ENCODE results near the gene PPP1R13B.

Gene PPP1R13B

DNA sequence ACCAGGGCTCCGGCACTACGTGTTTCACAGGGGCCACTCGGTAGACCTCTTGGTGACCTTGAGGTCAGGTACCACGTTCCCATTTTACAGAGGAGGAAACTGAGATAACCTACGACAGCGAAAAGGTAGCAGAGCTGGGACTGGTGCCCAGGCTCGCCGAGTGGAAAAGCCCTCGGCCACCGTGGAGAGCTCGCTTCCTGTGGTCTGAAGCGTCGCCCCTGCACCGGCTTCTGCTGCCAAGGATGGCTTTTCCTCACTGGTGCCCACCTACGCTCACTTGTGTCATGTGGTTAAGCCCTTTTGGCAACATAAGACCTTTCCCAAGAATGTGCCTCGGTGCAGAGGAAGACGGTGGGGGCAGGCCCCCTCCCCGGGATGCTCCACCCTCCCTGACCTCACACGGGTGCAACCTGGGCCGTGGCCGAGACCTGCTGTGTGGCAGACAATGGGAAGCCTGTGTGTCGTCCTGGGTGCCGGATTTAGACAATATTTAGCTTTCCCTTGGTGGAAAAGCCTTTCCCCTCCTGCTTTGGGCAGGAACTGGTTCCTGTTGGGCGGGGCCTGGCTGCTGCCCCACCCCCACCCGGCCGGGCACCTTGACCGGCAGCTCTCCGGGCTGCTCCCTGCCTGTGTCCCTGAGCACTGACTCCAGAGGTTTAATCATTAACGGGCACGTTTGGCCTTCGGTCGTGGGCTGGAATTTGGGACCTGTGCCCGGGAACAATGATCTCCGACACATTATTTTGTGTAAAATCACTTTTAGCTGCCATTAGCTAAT lies 32.4 kb upstream of the PPP1R13B start:
- peak in 1 of 2 experiments; percentile 34 for DNase-seq

DNA sequence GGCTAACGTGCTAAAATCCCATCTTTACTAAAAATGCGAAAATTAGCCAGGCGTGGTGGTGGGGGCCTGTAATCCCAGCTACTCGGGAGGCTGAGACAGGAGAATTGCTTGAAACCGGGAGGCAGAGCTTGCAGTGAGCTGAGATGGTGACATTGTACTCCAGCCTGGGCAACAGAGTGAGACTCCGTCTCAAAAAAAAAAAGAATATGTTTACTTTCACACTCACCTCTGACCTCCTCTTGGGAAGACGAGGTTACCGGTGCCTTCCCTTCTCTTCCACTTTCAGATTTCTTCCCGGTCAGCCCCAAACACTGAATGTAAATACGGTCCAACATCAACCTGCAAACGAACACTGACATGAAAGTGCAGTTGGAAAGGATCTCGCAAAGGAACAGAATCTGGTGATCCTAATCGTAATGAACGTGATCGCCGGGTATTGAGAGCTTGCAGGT lies 31.8 kb upstream of the PPP1R13B start:
- DNase-seq, result no peak

DNA sequence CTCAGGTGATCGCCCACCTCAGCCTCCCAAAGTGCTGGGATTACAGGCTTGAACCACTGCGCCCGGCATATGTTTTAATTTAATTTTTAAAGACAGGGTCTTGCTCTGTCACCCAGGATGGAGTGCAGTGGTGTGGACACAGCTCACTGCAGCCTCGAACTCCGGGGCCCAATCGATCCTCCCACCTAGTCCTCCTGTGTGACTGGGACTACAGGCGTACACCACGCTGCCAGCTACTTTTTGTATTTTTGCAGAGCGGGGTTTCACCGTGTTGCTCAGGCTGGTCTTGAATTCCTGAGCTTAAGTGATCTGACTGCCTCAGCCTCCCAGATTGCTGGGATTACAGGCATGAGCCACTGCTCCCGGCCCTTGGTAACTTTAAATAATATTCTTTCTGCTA lies 30.8 kb upstream of the PPP1R13B start:
- DNase-seq, result no peak

- DNase-seq, result no peak
Observed at GRCh38 chr14:103875010-103875409, 27.6 kb upstream of the PPP1R13B start.

GRCh38 chr14:103872481-103873113 lies 25.2 kb upstream of the PPP1R13B start:
- DNase-seq, result no peak

- no peak for DNase-seq
Observed at GRCh38 chr14:103871596-103872480, 24.5 kb upstream of the PPP1R13B start.

GRCh38 chr14:103870891-103871595 lies 23.7 kb upstream of the PPP1R13B start:
- DNase-seq, result no peak

GRCh38 chr14:103870144-103870876 lies 22.9 kb upstream of the PPP1R13B start:
- no peak for DNase-seq

GRCh38 chr14:103869406-103870143 lies 22.2 kb upstream of the PPP1R13B start:
- DNase-seq, result no peak

DNA sequence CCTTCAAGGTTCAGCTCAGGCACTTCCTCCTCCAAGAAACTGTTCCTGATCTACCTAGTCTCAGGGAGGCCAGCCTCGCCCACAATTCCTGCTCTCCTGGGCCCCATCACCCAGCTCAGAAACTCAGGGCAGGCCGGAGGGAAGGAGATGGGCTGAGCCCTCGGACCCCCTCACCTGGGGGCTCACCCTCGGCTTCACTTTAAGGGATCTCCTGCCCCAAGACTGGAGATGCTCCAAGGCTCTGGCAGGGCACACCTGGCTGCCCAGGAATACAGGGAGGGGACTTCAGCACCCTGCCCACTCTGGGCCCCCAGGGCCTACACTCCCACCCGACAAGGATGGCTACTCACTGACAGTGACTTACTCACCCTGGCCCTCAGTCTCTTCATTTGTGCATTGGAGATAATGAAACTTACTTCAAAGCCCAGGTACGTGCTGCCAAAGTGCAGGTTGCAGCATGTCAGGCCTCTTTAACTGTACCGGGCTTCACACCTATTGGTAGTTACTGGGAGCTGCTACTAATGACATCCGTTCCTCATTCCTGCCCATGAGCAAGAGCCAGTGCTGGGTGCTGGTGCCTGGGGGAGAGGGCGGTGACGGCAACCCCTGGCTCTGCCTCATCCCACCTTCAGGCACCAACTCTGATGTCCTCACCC lies 21.0 kb upstream of the PPP1R13B start:
- no peak for DNase-seq

GRCh38 chr14:103867523-103867953 lies 20.2 kb upstream of the PPP1R13B start:
- peak in 1 of 2 experiments; percentile 60 for DNase-seq

DNA sequence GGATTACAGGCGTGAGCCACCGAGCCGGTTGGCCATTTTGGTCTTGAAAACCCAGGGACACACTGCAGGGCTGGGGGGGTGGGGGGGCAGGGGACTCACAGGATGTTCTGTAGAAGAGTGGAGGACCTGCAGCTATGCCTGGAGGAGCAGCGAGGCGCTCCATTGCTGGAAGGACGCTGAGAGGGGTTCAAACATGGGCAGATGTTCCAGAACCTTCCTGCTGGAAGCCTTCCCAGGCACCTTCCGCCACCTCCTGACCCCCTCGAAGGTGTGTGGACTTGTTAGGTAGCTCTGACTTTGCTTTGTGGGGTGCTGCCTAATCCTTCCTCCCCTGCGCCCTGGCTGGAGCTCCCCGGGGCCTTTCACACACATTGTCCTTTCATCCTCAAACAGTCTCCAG lies 19.6 kb upstream of the PPP1R13B start:
- DNase-seq, result no peak

DNA sequence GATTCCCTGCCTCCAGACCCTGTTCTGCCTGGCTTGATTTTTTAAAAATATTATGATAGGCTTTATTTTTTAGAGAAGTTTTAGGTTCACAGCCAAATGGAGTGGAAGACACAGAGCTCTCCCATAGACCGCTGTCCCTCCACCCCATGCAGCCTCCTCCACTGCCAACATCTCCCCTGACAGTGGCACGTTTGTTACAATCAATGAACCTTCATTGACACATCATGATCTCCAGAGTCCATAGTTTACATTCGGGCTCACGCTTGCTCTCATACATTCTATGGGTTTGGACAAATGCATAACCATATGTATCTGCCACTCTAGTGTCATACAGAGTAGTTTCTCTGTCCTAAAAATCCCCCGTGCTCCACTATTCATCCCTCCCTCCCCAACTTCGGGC lies 15.9 kb upstream of the PPP1R13B start:
- DNase-seq, result no peak

- DNase-seq, result peak; percentile 24 to 56
Observed at GRCh38 chr14:103862393-103862782, 15.0 kb upstream of the PPP1R13B start.

DNA sequence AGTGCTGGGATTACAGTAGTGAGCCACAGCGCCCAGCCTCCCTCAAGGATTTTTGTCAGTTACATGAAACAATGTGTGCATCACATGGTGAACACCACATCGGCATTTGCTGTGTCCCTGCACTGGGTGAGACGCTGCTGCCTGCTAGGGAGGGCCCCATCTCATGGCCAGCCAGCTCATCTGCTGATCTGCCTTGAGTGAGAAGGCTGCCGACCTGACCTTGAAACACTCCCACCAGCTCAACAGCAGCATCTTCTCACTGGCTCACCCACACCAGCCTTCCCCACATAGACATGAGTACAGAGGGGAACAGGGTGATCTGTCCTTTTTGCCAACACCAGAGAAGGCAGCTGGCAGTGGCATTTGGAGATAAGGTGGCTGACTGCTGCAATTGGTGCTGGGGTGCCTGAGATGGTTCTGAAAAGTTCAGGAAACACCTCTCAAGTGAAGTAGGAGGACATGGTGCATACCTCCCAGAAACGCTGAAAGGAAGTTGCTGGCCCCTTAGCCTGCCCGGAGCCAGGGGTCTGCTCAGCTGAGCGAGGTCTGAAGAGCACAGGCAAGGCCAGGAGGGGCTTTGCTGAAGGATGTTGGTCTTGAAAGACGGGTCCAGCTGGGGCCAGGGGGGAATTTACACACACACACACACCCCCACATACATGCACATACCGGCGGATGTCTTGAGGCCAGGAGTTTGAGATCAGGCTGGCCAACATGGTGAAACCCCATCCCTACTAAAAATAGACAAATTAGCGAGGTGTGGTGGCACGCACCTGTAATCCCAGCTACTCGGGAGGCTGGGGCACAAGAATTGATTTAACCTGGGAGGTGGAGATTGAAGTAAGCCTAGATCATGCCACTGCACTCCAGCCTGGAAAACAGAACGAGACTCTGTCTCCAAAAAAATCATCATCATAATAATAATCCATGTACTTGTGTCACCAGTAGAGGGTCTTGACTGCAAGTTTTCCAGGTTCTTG lies 14.3 kb upstream of the PPP1R13B start:
- no peak for DNase-seq

DNA sequence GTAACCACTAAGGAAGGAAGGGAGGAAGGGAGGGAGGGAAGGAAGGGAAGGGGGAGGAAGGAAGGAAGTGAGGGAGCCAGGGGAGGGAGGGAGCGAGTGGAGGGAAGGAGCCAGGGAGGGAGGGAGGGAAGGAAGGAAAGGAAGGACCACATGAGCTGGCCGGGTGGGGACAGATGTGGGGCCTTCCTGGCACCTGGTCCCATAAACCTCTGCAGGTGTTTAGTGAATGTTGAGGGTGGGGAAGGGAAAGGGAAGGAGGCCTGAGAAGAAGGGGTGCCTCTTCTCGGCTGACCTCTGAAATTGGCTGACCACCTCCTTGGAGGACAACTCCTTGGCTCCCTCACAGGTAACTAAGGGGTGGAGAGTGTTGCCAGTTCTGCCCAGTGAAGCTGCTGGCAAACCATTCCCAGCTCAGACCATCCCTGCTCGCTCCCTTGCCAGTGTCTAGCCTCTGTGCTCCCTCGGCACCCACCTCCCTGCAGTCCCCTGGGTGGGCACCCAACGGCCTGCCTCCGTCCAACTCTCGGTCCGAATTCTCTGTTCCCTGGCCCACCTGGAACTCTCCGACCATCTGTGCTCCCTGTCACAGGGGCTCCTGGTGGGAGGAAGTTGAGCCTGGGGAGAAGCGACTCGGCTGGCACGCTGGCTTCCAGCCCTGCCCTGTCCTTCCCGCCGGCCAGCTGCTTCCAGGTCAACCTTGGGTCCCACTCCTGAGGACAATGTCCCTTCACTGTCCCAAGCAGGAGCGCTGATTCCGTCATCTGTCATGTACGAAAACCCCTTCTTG lies 12.2 kb upstream of the PPP1R13B start:
- no peak for DNase-seq

GRCh38 chr14:103858063-103858781 lies 10.8 kb upstream of the PPP1R13B start:
- no peak for DNase-seq

- no peak for DNase-seq
Observed at GRCh38 chr14:103857256-103857655, 9.9 kb upstream of the PPP1R13B start.
